Measurements from ENCODE around the gene LRRC74A.
"Not testable (repeated sequence)": the region's sequence is repeated elsewhere in the genome, so short reads cannot be mapped to it uniquely, and the experiment has no call there.

The LRRC74A gene

GRCh38 chr14:76909266-76909665 lies 83.1 kb downstream of the LRRC74A start:
- no peak overlapping the region for H3K4me3 ChIP-seq (ENCODE audit: low read depth, low read length)
- no peak for TF ChIP-seq CTCF (IDR thresholded peaks at IDR 0.05; ENCODE audit: control insufficient read depth, extremely low read depth, insufficient read depth)
- peak; percentile 46 for DNase-seq (ENCODE audit: low read depth)

- DNase-seq (ENCODE audit: low read depth): no peak
- no peak overlapping the region for H3K4me3 ChIP-seq (ENCODE audit: low read depth, low read length)
- TF ChIP-seq CTCF (IDR thresholded peaks at IDR 0.05; ENCODE audit: control insufficient read depth, extremely low read depth, insufficient read depth): no peak
These were observed 84.2 kb downstream of the LRRC74A start for GRCh38 chr14:76910371-76910890.

DNA sequence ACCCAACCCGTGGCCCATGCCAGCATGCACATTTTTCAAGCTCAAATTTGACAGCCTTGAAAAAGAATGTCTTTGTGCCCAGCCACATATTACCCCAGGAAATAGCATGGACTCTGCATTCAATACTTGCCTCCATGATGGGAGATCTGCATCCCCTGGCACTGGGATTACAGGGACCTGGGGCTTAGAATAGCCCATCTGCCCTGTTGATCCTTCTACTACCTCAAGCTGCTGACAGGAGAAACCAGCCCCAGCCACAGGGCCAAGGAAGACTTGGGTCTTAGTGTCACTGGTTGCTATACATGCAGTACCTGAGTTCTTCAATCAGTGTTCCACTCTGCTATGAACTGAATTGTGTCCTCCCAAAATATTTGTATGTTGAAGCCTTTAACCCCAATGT lies 85.3 kb downstream of the LRRC74A start:
- no peak for TF ChIP-seq CTCF (IDR thresholded peaks at IDR 0.05; ENCODE audit: control insufficient read depth, extremely low read depth, insufficient read depth)
- no peak for DNase-seq (ENCODE audit: low read depth)
- no peak overlapping the region for H3K4me3 ChIP-seq (ENCODE audit: low read depth, low read length)

DNA sequence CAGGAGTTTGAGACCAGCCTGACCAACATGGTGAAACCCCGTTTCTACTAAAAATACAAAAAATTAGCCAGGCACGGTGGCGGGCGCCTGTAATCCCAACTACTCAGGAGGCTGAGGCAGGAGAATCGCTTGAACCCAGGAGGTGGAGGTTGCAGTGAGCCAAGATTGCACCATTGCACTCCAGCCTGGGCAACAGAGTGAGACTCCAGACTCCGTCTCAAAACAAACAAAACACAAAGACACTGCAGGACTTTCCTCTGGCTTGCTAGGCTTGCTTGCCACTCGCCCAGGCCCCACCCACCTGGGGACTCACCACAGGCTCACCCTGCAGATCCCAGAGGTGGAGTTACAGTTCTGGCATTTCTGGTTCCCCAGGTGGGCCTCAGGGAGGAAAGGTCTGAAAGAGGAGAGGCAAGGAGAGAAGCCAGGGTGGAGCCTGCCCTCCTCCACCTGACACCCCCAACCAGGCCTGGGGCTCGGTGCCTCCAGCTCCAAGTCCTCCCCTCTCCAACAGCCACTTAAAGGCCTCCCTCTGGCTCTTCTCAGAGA lies 88.4 kb downstream of the LRRC74A start:
- not testable (repeated sequence) for H3K4me3 ChIP-seq (ENCODE audit: low read depth, low read length)
- peak; percentile 77 for DNase-seq (ENCODE audit: low read depth)

GRCh38 chr14:76916040-76916715 lies 90.0 kb downstream of the LRRC74A start:
- TF ChIP-seq CTCF (IDR thresholded peaks at IDR 0.05; ENCODE audit: control insufficient read depth, extremely low read depth, insufficient read depth): no peak
- no peak overlapping the region for H3K4me3 ChIP-seq (ENCODE audit: low read depth, low read length)
- DNase-seq (ENCODE audit: low read depth): no peak

- DNase-seq (ENCODE audit: low read depth): peak; percentile 46
- H3K4me3 ChIP-seq (ENCODE audit: low read depth, low read length): no peak overlapping the region
- peak; percentile 71 for TF ChIP-seq CTCF (IDR thresholded peaks at IDR 0.05; ENCODE audit: control insufficient read depth, extremely low read depth, insufficient read depth)
These were observed 91.0 kb downstream of the LRRC74A start for GRCh38 chr14:76917158-76917596.

DNA sequence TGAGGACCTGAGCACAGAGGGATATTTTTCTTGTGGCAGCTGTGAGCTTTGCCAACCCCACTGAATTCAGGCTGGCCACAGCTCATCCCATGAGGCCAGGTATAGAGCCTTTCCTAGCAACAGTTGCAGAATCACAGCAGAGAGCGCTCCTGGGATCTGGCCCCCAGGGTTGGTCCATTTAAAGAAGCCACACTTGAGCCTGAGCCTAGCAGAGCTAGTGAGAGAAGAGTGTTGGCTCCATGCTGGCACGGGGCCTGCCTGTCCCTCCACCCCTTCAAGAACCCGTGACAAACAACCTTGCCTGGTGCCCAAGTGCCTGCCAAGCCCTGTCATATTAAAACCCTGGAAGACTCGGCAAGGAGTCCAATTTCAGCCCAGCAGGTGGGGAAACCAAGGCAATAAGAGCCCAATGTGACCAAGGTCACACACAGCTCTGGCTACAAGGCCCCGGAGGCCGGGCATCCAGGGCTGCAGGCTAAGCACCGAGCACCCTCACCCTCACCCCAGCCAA lies 91.6 kb downstream of the LRRC74A start:
- no peak overlapping the region for H3K4me3 ChIP-seq (ENCODE audit: low read depth, low read length)
- TF ChIP-seq CTCF (IDR thresholded peaks at IDR 0.05; ENCODE audit: control insufficient read depth, extremely low read depth, insufficient read depth): no peak
- peak; percentile 66 for DNase-seq (ENCODE audit: low read depth)

All from LNCaP clone FGC (cell line).